HG03060 (cell line): ENCODE results near the gene PKD2.

Source experiments
- ATAC-seq: cut with Tn5 transposase; IDR thresholded peaks from one replicate; pipeline ENCODE4 v1.9.1; 2021; ENCODE audit warnings: low read depth, moderate number of reproducible peaks; ENCODE audit not compliant: unreplicated experiment

PKD2 gene

GRCh38 chr4:88060431-88060830, 53.0 kb downstream of the PKD2 start:
- no peak for ATAC-seq

DNA sequence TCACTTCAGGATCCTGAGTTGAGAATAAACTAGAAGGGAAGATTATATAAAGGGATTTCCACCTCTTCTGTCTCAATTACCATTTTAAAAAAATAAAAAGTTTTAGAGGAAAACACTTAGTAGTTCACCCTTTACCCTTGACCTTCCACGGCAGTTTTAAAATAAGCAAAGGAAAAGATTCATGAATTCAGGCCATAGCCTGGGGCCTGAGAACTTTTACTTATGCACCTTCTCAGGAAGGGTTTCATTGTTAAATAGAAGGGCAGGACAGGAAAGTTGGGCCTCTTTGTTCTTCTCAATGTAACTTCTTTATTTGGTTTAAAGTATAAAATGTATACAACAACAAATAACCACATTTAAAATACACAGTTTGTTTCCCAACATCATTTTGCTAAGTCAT, 54.9 kb downstream of the PKD2 start:
- ATAC-seq: no peak

GRCh38 chr4:88062843-88063242, 55.4 kb downstream of the PKD2 start:
- no peak for ATAC-seq

DNA sequence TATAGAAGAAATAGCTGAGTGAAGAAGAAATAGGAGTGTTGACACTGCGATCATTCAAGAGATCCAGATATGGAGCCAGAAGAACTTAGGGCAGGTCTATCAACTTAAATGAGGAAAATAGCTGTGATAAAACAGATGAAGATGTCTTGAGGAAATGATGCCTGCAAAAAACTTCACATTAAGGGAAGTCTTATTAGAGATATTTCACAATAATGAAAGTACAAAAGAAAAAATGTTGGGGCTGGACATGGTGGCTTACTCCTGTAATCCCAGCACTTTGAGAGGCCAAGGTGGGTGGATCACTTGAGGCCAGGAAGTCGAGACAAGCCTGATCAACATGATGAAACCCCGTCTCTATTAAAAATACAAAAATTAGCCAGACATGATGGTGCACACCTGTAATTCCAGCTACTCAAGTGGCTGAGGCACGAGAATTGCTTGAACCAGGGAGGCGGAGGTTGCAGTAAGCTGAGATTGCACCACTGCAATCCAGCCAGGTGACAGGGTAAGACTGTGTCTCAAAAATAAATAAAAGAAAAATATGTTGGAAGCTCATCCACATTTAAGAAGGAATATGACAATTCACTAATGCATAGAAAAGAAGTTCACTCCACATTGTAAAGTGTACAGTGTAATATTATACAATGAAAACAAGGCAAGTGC, 56.3 kb downstream of the PKD2 start:
- ATAC-seq: no peak

GRCh38 chr4:88064410-88064809, 57.0 kb downstream of the PKD2 start:
- ATAC-seq: no peak

DNA sequence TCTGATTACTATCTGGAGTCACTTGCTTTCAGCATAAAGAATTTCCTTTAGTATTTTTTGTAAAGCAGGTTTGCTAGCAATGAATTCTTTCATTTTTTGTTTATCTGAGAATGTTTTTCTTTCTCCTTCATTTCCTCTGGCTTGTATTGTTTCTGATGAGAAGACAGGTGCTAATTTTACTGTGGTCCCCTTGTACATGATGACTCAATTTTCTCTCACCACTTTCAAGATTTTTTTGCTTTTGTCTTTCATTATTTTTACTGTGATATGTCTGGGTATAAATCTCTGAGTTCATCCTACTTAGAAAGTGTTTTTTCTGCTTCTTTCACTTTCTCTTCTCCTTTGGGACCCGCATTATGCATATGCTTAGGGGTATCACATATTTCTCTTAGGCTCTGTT, 62.6 kb downstream of the PKD2 start:
- no peak for ATAC-seq

GRCh38 chr4:88075336-88075735, 67.9 kb downstream of the PKD2 start:
- no peak for ATAC-seq

DNA sequence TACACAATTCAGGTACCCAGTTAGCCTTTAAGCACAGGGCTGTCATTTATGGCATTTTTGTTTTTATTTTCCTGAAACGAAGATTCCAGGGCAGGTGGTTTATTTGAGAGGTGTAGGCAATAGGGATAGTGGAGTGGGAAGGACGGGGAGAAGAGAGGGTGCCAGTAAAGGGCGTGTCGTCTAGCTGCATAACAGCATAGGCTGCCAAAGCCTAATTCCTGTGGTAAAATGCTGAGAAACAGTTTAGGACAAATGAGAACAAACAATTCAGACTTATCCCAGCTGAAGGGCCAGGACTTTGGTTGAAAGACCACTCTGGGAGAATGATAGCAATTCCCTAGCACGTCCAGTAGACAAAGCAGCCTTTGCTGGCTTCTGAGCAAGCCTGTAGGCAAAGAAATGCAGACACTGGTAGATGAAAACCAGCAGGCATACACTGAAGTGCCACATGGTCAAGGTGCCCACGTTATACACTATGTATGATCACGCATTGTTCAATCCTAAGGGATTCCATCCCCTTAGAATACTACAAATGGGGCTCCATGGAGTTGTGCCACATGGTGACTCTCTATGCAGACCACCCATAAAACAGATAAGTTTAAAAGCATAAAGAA, 70.6 kb downstream of the PKD2 start:
- no peak for ATAC-seq

- no peak for ATAC-seq
Observed at GRCh38 chr4:88078579-88078978, 71.1 kb downstream of the PKD2 start.

DNA sequence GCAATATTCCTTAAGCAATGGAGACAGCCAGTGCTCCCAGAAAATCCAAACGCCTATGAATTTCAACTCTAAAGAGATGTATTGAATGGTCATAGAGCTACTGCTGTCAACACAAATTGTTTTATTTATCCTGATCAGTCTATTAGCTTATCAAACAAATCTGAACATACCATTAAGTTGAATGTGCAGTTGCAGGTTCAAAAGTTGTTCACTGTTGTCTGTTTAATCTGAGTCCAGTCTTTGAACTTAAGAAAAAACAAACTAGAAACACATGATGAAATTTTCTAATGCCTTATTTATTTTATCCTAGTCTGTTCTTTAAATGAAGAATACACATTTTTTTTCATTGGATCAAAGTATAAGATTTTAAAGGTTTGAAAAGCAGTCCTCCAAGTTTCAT, 73.2 kb downstream of the PKD2 start:
- ATAC-seq: no peak

DNA sequence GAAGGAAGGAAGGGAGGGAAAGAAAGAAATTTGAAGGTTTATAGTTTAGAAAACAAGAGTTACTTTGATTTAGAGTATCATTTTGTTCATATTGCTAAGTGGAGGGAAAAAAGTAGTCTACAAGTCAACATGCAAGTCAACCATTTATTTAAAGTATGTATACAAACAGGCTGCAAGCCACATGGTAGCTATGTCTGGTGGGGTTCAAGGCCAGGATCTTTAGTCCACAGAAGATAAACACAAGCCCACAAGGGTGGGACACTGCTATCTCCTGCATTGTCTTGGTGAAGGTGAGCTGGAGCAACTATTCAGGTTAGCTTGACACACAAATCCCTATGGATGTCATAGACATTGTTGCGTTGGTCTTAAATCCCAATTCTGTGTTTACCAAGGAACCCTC, 79.6 kb downstream of the PKD2 start:
- ATAC-seq: no peak

DNA sequence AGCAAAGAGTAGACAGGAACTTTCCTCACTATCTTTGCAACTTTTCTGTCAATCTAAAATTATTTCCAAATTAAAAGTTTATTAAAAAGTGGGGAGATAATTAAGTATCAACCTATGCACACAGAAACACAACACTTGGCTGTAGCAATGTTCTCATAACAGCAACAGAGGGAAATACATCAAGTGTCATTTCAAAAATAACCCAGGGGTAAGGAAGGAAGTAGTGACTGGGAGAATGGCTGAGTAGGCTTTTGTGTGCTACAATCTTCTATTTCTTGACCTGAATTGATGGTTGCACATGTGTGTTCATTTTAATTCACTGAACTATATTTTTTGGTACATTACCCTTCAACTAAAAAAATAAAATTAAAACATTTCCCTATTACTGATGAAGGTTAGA, 83.5 kb downstream of the PKD2 start:
- ATAC-seq: no peak

DNA sequence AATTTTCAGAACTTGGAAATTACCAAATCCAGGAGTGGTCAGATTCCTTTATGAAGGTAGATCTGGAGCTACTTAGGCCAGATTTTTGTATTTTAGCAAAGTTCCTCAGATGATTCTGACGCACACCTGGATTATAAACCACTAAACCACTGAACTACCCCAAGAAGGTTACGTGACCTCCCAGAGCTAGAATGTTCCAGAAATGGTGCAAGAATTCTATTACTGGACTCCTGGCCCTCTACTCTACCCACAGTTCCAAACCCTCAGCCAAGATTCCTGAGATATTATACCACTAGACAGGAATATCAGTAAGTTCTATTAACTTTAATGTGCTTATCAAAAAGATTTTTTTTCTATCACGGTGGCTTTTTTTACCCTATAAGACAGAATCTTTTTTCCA, 83.9 kb downstream of the PKD2 start:
- ATAC-seq: no peak

GRCh38 chr4:88093874-88094273, 86.4 kb downstream of the PKD2 start:
- ATAC-seq: no peak

GRCh38 chr4:88097301-88097700, 89.9 kb downstream of the PKD2 start:
- ATAC-seq: no peak

DNA sequence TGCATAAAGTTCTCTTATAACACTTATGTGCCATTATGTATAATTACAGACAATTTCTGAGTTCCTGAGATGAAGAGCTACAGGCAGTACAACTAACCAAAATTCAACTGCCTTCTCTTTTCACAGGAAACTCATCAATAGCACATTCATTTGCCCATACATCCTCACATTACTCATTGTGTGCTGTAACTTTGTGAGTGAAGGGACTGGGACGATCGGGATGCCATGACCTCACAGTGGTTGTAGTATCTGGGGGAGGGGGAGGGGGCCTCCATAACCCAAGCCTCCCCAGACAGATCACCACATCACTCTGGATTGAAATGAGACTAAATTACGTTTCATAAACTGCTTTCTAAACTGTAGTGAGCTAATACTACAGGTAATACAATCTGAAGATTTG, 90.3 kb downstream of the PKD2 start:
- no peak for ATAC-seq

DNA sequence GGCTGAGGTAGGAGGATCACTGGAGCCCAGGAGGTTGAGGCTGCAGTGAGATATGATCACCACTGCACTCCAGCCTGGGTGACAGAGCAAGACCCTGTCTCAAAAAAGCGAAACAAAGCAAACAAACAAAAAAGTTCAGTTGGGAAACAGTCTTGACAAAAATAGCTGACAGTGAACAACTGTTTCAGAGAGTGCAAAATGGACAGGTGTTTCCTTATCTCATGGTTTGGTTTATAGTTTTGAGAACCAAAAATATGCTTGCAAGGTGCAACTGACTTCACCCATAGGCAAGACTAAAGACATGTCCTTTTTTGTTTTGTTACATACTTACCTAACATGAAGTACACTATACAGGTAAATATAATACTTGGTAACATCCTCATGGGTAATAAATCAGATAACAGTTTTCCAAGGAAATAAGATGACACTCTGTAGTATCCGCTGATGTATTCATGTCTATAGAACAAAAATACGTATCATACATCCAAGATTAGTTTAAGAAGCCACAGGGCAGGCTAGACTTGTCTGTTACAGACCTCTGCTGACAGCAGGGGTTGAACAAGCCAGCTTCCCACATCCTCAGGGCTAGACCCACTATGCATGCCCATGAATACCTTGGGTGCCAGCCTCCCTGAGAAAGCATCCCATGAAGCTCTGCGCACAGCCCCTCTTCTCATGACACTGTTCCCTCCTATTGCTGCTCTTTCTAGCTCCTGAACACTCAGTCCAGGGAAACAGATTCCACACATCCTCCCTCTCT, 91.7 kb downstream of the PKD2 start:
- ATAC-seq: no peak

DNA sequence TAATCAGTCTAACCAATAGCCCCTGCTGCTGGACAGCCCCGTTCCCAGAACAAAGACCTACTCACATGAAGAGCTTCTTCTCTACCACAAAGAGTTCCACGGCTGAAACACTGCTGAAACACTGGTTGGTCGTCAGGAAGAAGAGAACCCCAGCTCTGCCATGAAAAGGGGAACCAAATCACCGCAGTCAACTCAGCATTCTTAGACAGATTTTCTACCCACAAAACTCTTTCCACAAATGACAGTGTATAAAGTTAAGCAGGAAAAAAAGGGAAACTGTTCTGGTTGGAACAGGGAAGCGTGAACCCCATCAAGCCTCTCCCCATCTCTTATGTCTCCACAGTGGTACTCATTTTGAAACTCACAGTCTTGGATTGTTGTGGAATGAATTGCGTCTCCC, 93.7 kb downstream of the PKD2 start:
- no peak for ATAC-seq

DNA sequence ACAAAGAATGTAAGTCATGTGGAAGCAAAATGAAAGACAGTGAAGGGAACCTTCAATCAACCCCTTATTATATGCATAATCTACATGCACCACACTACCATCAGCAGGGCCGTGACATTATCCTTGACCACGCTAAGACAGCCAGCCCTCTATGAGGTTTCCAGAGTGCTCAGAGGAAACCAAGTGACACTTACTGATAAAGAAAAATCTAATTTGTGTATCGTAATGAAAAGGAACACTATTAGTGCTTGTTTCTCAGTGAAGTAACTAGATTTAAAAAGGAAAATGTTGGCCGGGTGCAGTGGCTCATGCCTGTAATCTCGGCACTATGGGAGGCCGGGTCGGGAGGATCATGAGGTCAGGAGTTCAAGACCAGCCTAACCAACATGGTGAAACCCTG, 94.6 kb downstream of the PKD2 start:
- ATAC-seq: no peak

DNA sequence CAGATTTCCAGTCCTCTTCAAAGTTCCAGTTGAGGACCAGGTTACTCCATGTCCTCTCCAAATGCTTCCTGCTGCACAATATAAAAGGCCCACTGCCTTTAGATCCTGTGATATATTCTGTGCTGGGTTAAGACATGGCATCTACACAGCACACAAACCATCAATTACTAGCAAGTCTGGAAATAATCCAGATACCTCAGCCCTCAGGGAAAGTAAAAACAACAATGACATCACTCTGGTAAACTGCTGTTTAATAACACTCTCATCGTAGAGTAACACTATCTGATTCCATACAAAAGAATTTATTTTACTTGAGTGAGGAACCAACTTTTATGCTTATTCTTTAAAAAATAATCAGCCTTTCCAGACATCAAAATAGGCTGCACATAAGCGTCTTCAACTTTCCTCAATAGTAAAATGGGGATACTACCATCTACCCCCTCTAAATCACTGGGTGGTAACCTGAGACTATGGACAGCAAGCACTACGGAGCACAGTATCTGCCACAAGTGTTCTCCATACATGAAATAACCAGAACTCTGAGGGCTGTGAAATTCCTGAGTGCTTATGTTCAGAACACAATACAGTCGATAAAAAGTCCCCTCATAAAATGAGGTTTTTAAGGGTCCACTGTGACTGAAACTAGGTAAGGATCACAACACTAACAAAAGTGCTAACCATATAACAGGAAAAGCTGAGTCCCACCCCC, 97.6 kb downstream of the PKD2 start:
- no peak for ATAC-seq

DNA sequence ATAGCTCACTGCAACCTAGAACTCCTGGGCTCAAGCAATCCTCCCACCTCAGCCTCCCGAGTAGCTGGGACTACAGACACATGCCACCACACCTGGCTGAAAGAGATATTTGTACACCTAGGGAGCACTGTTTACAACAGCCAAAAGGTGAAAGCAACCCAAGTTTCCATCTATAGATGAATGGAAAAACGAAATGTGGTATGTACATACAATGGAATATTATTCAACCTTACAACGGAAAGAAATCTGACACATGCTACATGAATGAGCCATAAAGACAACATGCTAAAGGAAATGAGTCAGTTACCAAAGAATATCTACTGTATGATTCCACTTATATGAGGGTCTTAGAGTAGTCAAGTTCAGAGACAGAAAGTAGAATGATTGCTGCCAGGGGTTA, 98.8 kb downstream of the PKD2 start:
- no peak for ATAC-seq
